Fibroblast of lung (primary cell): ENCODE results near the gene PPP1R7.

Experiments
- EZH2 ChIP-seq: IDR thresholded peaks from 2 replicates; pipeline ENCODE4 v1.5.1; 2012; ENCODE audit warnings: low read length, control low read depth, mild to moderate bottlenecking; ENCODE audit errors: missing control alignments
- TF ChIP-seq, protein P1 (sequence below), 2 donors: IDR thresholded peaks in 1 of 2; conservative IDR thresholded peaks in 1 of 2; 1 replicate in 1 of 2; 2 replicates in 1 of 2; pipeline ENCODE4 v1.5.1; 2011 to 2012; ENCODE audit warnings: low read length in 2 of 2, control low read depth in 1 of 2, inconsistent platforms in 1 of 2, low read depth in 1 of 2, mild to moderate bottlenecking in 1 of 2

DNA sequence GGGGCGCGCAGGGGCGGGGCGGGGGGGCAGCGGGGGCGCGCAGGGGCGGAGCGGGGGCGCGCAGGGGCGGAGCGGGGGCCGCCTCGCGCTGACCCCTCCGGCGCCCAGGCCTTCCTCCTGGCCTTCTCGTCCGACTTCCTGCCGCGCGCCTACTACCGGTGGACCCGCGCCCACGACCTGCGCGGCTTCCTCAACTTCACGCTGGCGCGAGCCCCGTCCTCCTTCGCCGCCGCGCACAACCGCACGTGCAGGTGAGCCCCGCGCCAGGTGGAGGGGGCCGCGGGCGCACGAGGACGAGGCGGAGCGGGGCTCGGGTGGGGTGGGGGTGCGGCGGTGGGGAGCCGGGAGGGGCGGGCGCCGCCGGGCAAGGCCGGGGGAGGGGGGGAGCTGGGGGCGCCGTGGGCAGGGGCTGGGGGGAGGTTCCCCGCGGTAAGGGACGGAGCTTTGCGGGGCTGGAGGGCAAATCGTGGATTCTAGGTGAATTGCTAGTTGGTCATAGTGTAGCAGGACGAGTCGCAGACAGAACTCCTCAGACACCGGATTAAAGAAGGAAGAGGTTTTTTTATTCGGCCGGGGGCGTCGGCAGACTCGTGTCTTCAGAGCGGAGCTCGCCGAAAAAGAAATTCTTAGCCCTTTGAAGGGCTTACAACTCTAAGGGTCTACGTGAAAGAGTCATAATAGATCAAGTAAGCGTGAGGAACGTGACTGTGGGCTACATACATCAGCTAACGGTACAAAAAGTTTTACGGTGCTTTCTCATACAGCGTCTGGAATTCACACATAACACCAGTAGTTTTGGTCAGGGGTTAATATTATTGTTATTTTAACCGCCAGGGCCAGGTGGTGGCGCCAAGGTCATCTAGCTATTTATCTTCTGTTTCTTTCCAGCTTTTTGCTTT lies 68.1 kb downstream of the PPP1R7 start:
- TF ChIP-seq, protein P1, sequence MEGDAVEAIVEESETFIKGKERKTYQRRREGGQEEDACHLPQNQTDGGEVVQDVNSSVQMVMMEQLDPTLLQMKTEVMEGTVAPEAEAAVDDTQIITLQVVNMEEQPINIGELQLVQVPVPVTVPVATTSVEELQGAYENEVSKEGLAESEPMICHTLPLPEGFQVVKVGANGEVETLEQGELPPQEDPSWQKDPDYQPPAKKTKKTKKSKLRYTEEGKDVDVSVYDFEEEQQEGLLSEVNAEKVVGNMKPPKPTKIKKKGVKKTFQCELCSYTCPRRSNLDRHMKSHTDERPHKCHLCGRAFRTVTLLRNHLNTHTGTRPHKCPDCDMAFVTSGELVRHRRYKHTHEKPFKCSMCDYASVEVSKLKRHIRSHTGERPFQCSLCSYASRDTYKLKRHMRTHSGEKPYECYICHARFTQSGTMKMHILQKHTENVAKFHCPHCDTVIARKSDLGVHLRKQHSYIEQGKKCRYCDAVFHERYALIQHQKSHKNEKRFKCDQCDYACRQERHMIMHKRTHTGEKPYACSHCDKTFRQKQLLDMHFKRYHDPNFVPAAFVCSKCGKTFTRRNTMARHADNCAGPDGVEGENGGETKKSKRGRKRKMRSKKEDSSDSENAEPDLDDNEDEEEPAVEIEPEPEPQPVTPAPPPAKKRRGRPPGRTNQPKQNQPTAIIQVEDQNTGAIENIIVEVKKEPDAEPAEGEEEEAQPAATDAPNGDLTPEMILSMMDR (conservative IDR thresholded peaks at IDR 0.05 in 1 of 2, IDR thresholded peaks at IDR 0.05 in 1 of 2; ENCODE audit: low read depth in 1 of 2, low read length in 2 of 2): peak in 1 of 2 donors; percentile 18
- no peak for TF ChIP-seq EZH2
